Hepatocyte (in vitro differentiated cells): ENCODE measurements around the gene CTNNA2. TPM values are rescaled to one million over a fixed set of nuclear protein-coding genes. Genes with fewer than 3 reads are reported as not detected.

Source experiments
- DNase-seq: peaks from one replicate; pipeline ENCODE4 v3.0.0-alpha.2; 2016; ENCODE audit warnings: low spot score
- H2AFZ ChIP-seq: fragments of 200-600 bp; sonication (generic); 2 replicates; pipeline ENCODE4 v1.6.0; 2016; ENCODE audit warnings: antibody characterized with exemption, mild to moderate bottlenecking
- H3K27ac ChIP-seq: fragments of 200-600 bp; sonication (generic); 2 replicates; pipeline ENCODE4 v1.5.1; 2016; ENCODE audit warnings: mild to moderate bottlenecking
- H3K27me3 ChIP-seq: fragments of 200-600 bp; sonication (generic); 2 replicates; pipeline ENCODE4 v1.6.1; 2016
- H3K36me3 ChIP-seq: fragments of 200-600 bp; sonication (generic); replicated peaks from 2 replicates; pipeline ENCODE4 v1.5.1; 2016; ENCODE audit warnings: low read depth; ENCODE audit not compliant: insufficient read depth
- H3K4me1 ChIP-seq: fragments of 200-600 bp; sonication (generic); 2 replicates; pipeline ENCODE4 v1.5.1; 2016; ENCODE audit warnings: mild to moderate bottlenecking, moderate library complexity; ENCODE audit not compliant: insufficient read depth
- H3K4me2 ChIP-seq: fragments of 200-600 bp; sonication (generic); 2 replicates; pipeline ENCODE4 v1.6.0; 2016
- H3K4me3 ChIP-seq: fragments of 200-600 bp; sonication (generic); 2 replicates; pipeline ENCODE4 v1.5.1; 2016; ENCODE audit warnings: mild to moderate bottlenecking
- H3K79me2 ChIP-seq: fragments of 200-600 bp; sonication (generic); 2 replicates; pipeline ENCODE4 v1.6.0; 2017; ENCODE audit warnings: mild to moderate bottlenecking
- H3K9me2 ChIP-seq: fragments of 200-600 bp; sonication (generic); replicated peaks from 2 replicates; pipeline ENCODE4 v1.6.0; 2017; ENCODE audit warnings: mild to moderate bottlenecking; ENCODE audit not compliant: insufficient read depth
- H3K9me3 ChIP-seq: fragments of 200-600 bp; sonication (generic); 2 replicates; pipeline ENCODE4 v1.5.1; 2016; ENCODE audit warnings: low read depth, mild to moderate bottlenecking
- H4K20me1 ChIP-seq: fragments of 200-600 bp; sonication (generic); 2 replicates; pipeline ENCODE4 v1.6.0; 2016; ENCODE audit warnings: mild to moderate bottlenecking; ENCODE audit not compliant: insufficient read depth, poor library complexity, severe bottlenecking
- CTCF ChIP-seq: fragments of 200-600 bp; sonication (generic); IDR thresholded peaks from 2 replicates; pipeline ENCODE4 v1.5.1; 2016; ENCODE audit warnings: antibody characterized with exemption, mild to moderate bottlenecking; ENCODE audit not compliant: poor library complexity
- EZH2 ChIP-seq: fragments of 200-600 bp; sonication (generic); IDR thresholded peaks from 2 replicates; pipeline ENCODE4 v1.6.1; 2016; ENCODE audit warnings: antibody characterized with exemption, mild to moderate bottlenecking, borderline replicate concordance
- EZH2phosphoT487 ChIP-seq: fragments of 200-600 bp; sonication (generic); IDR thresholded peaks from one replicate; pipeline ENCODE4 v1.6.1; 2018; ENCODE audit warnings: antibody characterized with exemption, mild to moderate bottlenecking, low read depth, moderate library complexity; ENCODE audit not compliant: unreplicated experiment, severe bottlenecking
- WGBS: methylation state at CpG from one replicate; pipeline ENCODE4 v1.1.6; 2016; ENCODE audit warnings: low lambda C conversion rate; ENCODE audit errors: missing lambda C conversion rate; 5-methylcytosine and 5-hydroxymethylcytosine counted together
- polyA plus RNA-seq: library from polyadenylated mRNA; unstranded; fragments of >200 nt; fragmentation: Nextera tagmentation; extraction: Ambion mirVana; gene quantifications from 2 replicates; pipeline ENCODE4 v1.2.1, GENCODE V29; 2016
- total RNA-seq: library from RNA; depleted of rRNA; stranded (reverse); fragments of >200 nt; gene quantifications from 2 replicates; pipeline ENCODE4 v1.2.3, GENCODE V29; 2014

The CTNNA2 gene
- total and polyA plus RNA-seq, 2 experiments from 2014 or later, result 0.79 to 4.4 TPM

- H3K79me2 ChIP-seq, result no peaks in the 10 kb centered on the region
- no peak overlapping the region for H3K4me3 ChIP-seq
- no peaks in the 10 kb centered on the region for H3K9me2 ChIP-seq
- H3K27me3 ChIP-seq, result no peaks in the 10 kb centered on the region
- no peak overlapping the region for H2AFZ ChIP-seq
- no peak overlapping the region for H3K4me2 ChIP-seq
- H4K20me1 ChIP-seq, result no peaks in the 10 kb centered on the region
- no peaks in the 10 kb centered on the region for H3K36me3 ChIP-seq
- DNase-seq, result no peak
- H3K4me1 ChIP-seq, result no peaks in the 10 kb centered on the region
- H3K9me3 ChIP-seq, result no peaks in the 10 kb centered on the region
- no peak overlapping the region for H3K27ac ChIP-seq
- 90% methylated on average over 3 of the region's 3 CpGs for WGBS
- TF ChIP-seq EZH2, result no peak
- no peak for TF ChIP-seq CTCF
- no peak for TF ChIP-seq EZH2phosphoT487
Observed at GRCh38 chr2:79936715-79937114, 423.9 kb downstream of the CTNNA2 start.

GRCh38 chr2:79938648-79939047 lies 425.8 kb downstream of the CTNNA2 start:
- no peaks in the 10 kb centered on the region for H3K79me2 ChIP-seq
- H3K27me3 ChIP-seq, result no peaks in the 10 kb centered on the region
- TF ChIP-seq CTCF (no peak), EZH2phosphoT487 (no peak), EZH2 (no peak)
- H4K20me1 ChIP-seq, result no peaks in the 10 kb centered on the region
- H2AFZ ChIP-seq, result no peak overlapping the region
- H3K27ac ChIP-seq, result no peak overlapping the region
- no peak overlapping the region for H3K4me2 ChIP-seq
- WGBS, result 92% methylated on average over 1 of the region's 1 CpG
- H3K4me3 ChIP-seq, result no peak overlapping the region
- no peaks in the 10 kb centered on the region for H3K36me3 ChIP-seq
- no peaks in the 10 kb centered on the region for H3K4me1 ChIP-seq
- H3K9me3 ChIP-seq, result no peaks in the 10 kb centered on the region
- no peak for DNase-seq
- no peaks in the 10 kb centered on the region for H3K9me2 ChIP-seq

- H3K27ac ChIP-seq, result no peak overlapping the region
- no peaks in the 10 kb centered on the region for H3K27me3 ChIP-seq
- no peak overlapping the region for H3K4me2 ChIP-seq
- H4K20me1 ChIP-seq, result no peaks in the 10 kb centered on the region
- TF ChIP-seq EZH2phosphoT487, result no peak
- no peak for TF ChIP-seq EZH2
- no peaks in the 10 kb centered on the region for H3K9me3 ChIP-seq
- H3K79me2 ChIP-seq, result no peaks in the 10 kb centered on the region
- H2AFZ ChIP-seq, result no peak overlapping the region
- 97% methylated on average over 2 of the region's 2 CpGs for WGBS
- no peaks in the 10 kb centered on the region for H3K9me2 ChIP-seq
- DNase-seq, result no peak
- H3K4me3 ChIP-seq, result no peak overlapping the region
- H3K4me1 ChIP-seq, result no peaks in the 10 kb centered on the region
- no peaks in the 10 kb centered on the region for H3K36me3 ChIP-seq
Observed at GRCh38 chr2:79940364-79940763, 427.5 kb downstream of the CTNNA2 start.

- Histone ChIP-seq H3K4me1 (no peaks in the 10 kb centered on the region), H3K4me2 (no peak overlapping the region), H3K79me2 (no peaks in the 10 kb centered on the region), H3K27ac (no peak overlapping the region), H3K9me3 (no peaks in the 10 kb centered on the region), H3K9me2 (no peaks in the 10 kb centered on the region), H3K27me3 (no peaks in the 10 kb centered on the region), H4K20me1 (no peaks in the 10 kb centered on the region), H3K36me3 (no peaks in the 10 kb centered on the region), H3K4me3 (no peak overlapping the region), H2AFZ (no peak overlapping the region)
- DNase-seq, result no peak
- 84% methylated on average over 2 of the region's 2 CpGs for WGBS
- TF ChIP-seq EZH2 (no peak), CTCF (no peak), EZH2phosphoT487 (no peak)
Observed at GRCh38 chr2:79941179-79941578, 428.3 kb downstream of the CTNNA2 start.
